ENCODE results near the gene JADE3.

JADE3 gene

DNA sequence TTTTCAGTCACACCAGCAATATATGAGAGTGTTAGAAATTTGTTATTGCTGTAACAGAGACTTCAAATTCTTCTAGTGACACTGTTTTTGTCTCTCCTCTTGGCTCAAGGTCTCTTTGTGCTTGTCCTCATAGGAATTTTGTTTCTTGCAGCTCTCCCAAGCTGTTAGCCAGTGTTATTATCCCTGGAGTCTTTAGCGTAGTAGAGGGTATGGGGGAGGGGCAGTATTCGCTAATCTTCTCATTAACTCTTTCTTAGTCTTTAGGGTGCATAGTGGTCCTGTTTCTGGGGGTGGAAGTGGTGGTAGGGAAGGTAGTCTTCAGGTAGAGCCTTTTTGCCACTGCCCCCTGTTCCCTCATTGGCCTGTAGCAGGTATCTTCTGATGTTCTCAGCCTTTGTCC is 79.4 kb downstream of the JADE3 start:
- no peaks in the 10 kb centered on the region for H3K36me3 ChIP-seq
- TF ChIP-seq, protein P1, sequence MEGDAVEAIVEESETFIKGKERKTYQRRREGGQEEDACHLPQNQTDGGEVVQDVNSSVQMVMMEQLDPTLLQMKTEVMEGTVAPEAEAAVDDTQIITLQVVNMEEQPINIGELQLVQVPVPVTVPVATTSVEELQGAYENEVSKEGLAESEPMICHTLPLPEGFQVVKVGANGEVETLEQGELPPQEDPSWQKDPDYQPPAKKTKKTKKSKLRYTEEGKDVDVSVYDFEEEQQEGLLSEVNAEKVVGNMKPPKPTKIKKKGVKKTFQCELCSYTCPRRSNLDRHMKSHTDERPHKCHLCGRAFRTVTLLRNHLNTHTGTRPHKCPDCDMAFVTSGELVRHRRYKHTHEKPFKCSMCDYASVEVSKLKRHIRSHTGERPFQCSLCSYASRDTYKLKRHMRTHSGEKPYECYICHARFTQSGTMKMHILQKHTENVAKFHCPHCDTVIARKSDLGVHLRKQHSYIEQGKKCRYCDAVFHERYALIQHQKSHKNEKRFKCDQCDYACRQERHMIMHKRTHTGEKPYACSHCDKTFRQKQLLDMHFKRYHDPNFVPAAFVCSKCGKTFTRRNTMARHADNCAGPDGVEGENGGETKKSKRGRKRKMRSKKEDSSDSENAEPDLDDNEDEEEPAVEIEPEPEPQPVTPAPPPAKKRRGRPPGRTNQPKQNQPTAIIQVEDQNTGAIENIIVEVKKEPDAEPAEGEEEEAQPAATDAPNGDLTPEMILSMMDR (IDR thresholded peaks at IDR 0.05; ENCODE audit: low read depth, low read length), result no peak
- H3K27ac ChIP-seq, result no peak overlapping the region
- H3K9me3 ChIP-seq (ENCODE audit: severe bottlenecking), result no peaks in the 10 kb centered on the region
- no peak overlapping the region for H3K4me3 ChIP-seq (ENCODE audit: low read depth, low read length)
- peak; percentile 12 for DNase-seq
- peaks cover 6% of the 10 kb centered on the region for H3K27me3 ChIP-seq (ENCODE audit: insufficient read depth, low read depth, severe bottlenecking)

DNA sequence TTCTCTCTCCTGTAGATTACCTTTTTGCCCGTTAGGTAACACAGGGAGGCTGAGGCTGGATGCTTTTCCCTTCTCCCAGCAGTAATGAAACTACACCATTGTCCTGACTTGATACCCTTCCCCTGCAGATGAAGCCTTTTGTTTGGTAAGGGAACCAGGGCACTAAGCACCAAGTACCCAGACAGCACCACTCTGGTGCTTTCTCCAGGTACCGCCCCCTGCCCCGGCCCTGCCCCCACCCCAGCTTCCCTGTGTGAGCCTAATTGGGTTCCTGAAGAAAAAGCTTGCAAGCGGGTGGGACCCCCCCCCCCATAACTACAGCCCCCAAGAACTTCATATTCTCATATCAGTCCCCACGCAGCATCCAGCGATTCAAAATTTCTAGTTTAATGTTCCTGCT is 79.8 kb downstream of the JADE3 start:
- DNase-seq, result no peak
- Histone ChIP-seq H3K9me3 (ENCODE audit: severe bottlenecking) (no peaks in the 10 kb centered on the region), H3K27ac (no peak overlapping the region), H3K27me3 (ENCODE audit: insufficient read depth, low read depth, severe bottlenecking) (peaks cover 6% of the 10 kb centered on the region), H3K4me3 (ENCODE audit: low read depth, low read length) (no peak overlapping the region), H3K36me3 (no peaks in the 10 kb centered on the region)
- TF ChIP-seq, protein P1 (IDR thresholded peaks at IDR 0.05; ENCODE audit: low read depth, low read length), result no peak

DNA sequence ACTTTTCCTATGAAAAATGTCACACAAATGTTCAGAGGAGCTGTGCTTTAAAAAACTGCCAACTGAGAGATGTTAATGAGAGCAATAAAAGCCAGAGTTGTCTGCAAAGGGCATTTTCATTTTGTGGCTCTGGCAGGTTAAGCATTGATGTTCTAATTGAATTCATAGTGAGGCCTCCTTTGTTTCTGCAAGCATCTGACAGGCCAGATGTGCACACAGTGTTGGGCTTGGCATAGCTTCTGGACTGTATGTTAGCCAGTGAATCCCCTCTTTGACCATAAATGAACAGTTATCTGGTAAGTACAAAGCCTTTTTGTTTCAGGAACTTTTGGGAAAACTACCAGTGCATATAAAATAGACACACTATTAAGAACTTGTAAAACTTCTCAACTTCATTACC is 81.9 kb downstream of the JADE3 start:
- Histone ChIP-seq H3K9me3 (ENCODE audit: severe bottlenecking) (no peaks in the 10 kb centered on the region), H3K27ac (no peak overlapping the region)
- DNase-seq, result no peak

GRCh38 chrX:47012131-47012530 is 99.9 kb downstream of the JADE3 start:
- Histone ChIP-seq H3K27ac (no peak overlapping the region), H3K4me3 (ENCODE audit: low read depth, low read length) (no peak overlapping the region), H3K27me3 (ENCODE audit: insufficient read depth, low read depth, severe bottlenecking) (no peaks in the 10 kb centered on the region), H3K9me3 (ENCODE audit: severe bottlenecking) (no peaks in the 10 kb centered on the region), H3K36me3 (no peaks in the 10 kb centered on the region)
- TF ChIP-seq, protein P1 (IDR thresholded peaks at IDR 0.05; ENCODE audit: low read depth, low read length), result no peak
- DNase-seq, result no peak

More for the DNA sequence above, 81.9 kb downstream of the JADE3 start:
- Histone ChIP-seq H3K27me3 (ENCODE audit: insufficient read depth, low read depth, severe bottlenecking) (peaks cover 4% of the 10 kb centered on the region), H3K36me3 (no peaks in the 10 kb centered on the region), H3K4me3 (ENCODE audit: low read depth, low read length) (no peak overlapping the region)
- TF ChIP-seq, protein P1 (IDR thresholded peaks at IDR 0.05; ENCODE audit: low read depth, low read length), result no peak

DNA sequence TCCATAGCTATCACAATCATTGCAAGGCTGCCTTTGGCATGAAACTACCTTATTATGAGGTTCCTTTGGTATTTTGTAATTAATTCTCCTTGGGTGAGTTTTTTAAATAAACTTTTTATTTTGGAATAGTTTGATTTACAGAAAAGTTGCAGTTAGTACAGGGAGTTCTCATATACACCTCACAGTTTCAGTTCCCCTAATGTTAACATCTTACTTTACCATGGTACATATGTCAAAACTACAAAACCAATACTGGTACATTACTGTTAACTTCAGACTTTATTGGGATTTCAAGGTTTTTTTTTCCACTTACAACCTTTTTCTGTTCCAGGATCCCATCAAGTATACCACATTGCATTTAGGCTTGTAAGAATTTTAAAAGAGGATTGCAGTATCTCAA is 114.0 kb downstream of the JADE3 start:
- H3K36me3 ChIP-seq, result no peaks in the 10 kb centered on the region
- TF ChIP-seq, protein P1 (IDR thresholded peaks at IDR 0.05; ENCODE audit: low read depth, low read length), result no peak
- H3K4me3 ChIP-seq (ENCODE audit: low read depth, low read length), result no peak overlapping the region

GRCh38 chrX:47030339-47030738 is 118.1 kb downstream of the JADE3 start:
- TF ChIP-seq, protein P1 (IDR thresholded peaks at IDR 0.05; ENCODE audit: low read depth, low read length), result peak; percentile 30
- H3K36me3 ChIP-seq, result no peaks in the 10 kb centered on the region
- peaks cover 3% of the 10 kb centered on the region for H3K27me3 ChIP-seq (ENCODE audit: insufficient read depth, low read depth, severe bottlenecking)
- DNase-seq, result no peak
- H3K9me3 ChIP-seq (ENCODE audit: severe bottlenecking), result no peaks in the 10 kb centered on the region
- no peak overlapping the region for H3K27ac ChIP-seq
- H3K4me3 ChIP-seq (ENCODE audit: low read depth, low read length), result no peak overlapping the region

More for the DNA sequence above, 114.0 kb downstream of the JADE3 start:
- no peaks in the 10 kb centered on the region for H3K27me3 ChIP-seq (ENCODE audit: insufficient read depth, low read depth, severe bottlenecking)
- H3K9me3 ChIP-seq (ENCODE audit: severe bottlenecking), result no peaks in the 10 kb centered on the region
- no peak for DNase-seq
- H3K27ac ChIP-seq, result no peak overlapping the region
